ENCODE data around the gene SEC24D. TPM values are rescaled to one million over a fixed set of nuclear protein-coding genes. Genes with fewer than 3 reads are reported as not detected.

Gene SEC24D
- total RNA-seq, 2 experiments from 2014 or later = 25.2 to 26.4 TPM

DNA sequence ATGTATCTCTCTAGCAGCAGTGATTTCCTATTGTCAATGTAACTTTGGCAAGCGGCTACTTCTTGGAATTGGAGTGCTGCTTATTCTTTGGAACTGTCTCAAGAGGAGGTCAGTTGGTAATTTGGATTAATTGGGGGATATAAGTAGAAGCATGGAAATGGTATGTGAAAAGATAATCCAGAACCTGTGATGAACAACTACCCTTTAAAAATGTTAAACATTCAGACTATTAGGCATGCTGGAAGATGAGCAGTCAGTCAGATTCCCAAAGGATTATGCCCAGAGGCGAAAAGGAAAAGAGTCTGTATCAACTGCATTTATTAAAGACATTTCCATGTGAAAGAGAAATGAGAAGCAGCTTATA is 62.5 kb downstream of the SEC24D start:
- ChIA-PET CTCF (interaction anchor here (1.6 to 3.6 kb wide), 4 partner anchors 67 to 116 kb away, joined by 3 to 10 read pairs (median 7); partner anchors contain the start of gene SYNPO2), POLR2A (no interaction called here)
- TF ChIP-seq, protein P1, sequence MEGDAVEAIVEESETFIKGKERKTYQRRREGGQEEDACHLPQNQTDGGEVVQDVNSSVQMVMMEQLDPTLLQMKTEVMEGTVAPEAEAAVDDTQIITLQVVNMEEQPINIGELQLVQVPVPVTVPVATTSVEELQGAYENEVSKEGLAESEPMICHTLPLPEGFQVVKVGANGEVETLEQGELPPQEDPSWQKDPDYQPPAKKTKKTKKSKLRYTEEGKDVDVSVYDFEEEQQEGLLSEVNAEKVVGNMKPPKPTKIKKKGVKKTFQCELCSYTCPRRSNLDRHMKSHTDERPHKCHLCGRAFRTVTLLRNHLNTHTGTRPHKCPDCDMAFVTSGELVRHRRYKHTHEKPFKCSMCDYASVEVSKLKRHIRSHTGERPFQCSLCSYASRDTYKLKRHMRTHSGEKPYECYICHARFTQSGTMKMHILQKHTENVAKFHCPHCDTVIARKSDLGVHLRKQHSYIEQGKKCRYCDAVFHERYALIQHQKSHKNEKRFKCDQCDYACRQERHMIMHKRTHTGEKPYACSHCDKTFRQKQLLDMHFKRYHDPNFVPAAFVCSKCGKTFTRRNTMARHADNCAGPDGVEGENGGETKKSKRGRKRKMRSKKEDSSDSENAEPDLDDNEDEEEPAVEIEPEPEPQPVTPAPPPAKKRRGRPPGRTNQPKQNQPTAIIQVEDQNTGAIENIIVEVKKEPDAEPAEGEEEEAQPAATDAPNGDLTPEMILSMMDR (IDR thresholded peaks at IDR 0.05) = no peak
- Mint-ChIP-seq H3K36me3 (ENCODE audit: low read depth) (peaks cover 3% of the 10 kb centered on the region), H3K27me3 (no peaks in the 10 kb centered on the region), H3K4me1 (ENCODE audit: low read depth) (no peaks in the 10 kb centered on the region), H3K4me3 (no peak overlapping the region), H3K27ac (no peak overlapping the region), H3K9me3 (peaks cover 2% of the 10 kb centered on the region)
- DNase-seq (no peak), ATAC-seq (no peak)
- intact Hi-C loops (cut with micrococcal nuclease) = loop anchor here (2.0 to 10.0 kb wide), 2 partner anchors 117 to 191 kb away; no protein-coding TSS in a partner anchor

DNA sequence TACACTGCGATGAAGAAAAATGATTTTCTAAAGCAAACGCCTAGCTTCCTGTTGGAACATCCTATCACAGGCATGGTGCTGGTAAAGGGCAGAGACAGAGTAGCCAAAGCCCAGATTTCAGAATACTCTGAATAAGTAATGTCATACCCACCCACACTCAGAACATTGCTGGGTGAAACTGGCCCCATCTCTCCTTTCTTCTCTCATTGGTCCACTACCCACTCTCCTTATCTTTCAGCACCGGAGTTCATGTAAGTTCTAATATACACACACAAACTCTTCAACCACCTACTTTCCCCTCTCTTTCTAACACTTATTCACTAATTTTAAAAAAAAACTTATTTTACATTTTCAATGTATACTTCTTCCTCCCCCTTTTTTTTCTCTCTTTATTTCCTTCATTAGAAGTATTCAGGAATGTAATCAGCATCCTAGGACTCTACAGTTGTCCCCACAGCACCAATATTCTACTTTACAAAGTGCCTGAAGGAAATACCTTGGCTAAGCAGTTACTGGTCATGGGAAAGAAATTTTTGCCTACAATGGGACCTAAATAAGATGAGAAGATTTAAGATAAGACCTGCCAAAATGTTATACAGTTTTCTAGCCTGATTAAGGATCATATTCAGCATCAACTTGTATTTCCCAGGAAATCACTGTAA is 63.0 kb downstream of the SEC24D start:
- H3K9me3 Mint-ChIP-seq = peaks cover 2% of the 10 kb centered on the region
- H3K27me3 Mint-ChIP-seq = no peaks in the 10 kb centered on the region
- ATAC-seq (no peak), DNase-seq (no peak)
- no peaks in the 10 kb centered on the region for H3K4me1 Mint-ChIP-seq (ENCODE audit: low read depth)
- no peak overlapping the region for H3K4me3 Mint-ChIP-seq
- H3K27ac Mint-ChIP-seq = no peak overlapping the region
- ChIA-PET CTCF (interaction anchor here (1.4 to 3.6 kb wide), 4 partner anchors 31 to 117 kb away, joined by 5 to 35 read pairs (median 8); partner anchors contain the start of gene SYNPO2), POLR2A (no interaction called here)
- intact Hi-C loops (cut with micrococcal nuclease) = loop anchor here (1.0 to 10.0 kb wide), 3 partner anchors 66 to 192 kb away; no protein-coding TSS in a partner anchor
- peaks cover 4% of the 10 kb centered on the region for H3K36me3 Mint-ChIP-seq (ENCODE audit: low read depth)
- TF ChIP-seq, protein P1 (IDR thresholded peaks at IDR 0.05) = no peak

DNA sequence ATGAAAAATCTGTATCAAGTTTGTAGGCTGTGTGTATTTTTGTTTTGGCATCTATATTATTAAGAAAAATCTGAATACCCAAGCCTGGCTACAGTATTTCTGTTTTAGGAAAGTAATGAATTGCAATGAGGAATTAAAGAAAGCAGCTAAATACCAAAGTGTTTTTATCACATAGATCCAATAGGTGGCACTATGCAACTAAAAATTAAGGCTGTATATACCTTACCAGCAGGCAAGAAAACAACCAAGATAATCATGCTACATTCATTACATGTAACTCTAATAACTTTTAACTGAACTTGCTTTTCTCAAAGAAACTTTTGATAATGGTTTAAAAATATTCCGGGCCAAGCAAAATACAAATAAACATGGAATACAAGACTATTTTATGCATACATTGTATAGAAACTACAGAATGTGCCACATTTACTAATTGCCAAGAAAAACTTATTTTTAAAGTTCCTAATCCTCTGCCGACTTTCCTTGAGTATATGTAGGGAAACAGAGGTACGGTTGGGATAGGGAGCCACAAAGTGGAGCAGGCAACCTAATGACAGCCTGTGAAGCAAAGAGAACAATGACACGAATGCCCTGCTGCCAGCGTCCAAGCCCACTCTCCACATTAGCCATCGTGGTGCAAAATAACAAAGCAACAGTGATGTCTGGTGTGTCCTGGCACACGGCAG is 63.7 kb downstream of the SEC24D start:
- peak; percentile 75 for ATAC-seq
- no peak for DNase-seq
- TF ChIP-seq, protein P1 (IDR thresholded peaks at IDR 0.05) = peak; percentile 63
- CTCF ChIA-PET = interaction anchor here (0.6 to 2.7 kb wide), 23 partner anchors 10 to 355 kb away, joined by 3 to 35 read pairs (median 4); partner anchors contain the start of genes SEC24D and SYNPO2
- H3K27ac Mint-ChIP-seq = no peak overlapping the region
- H3K36me3 Mint-ChIP-seq (ENCODE audit: low read depth) = peaks cover 4% of the 10 kb centered on the region
- H3K27me3 Mint-ChIP-seq = no peaks in the 10 kb centered on the region
- intact Hi-C loops (cut with micrococcal nuclease) = loop anchor here (1.0 to 10.0 kb wide), 3 partner anchors 67 to 193 kb away; no protein-coding TSS in a partner anchor
- H3K4me1 Mint-ChIP-seq (ENCODE audit: low read depth) = no peaks in the 10 kb centered on the region
- no peaks in the 10 kb centered on the region for H3K9me3 Mint-ChIP-seq
- H3K4me3 Mint-ChIP-seq = no peak overlapping the region
- POLR2A ChIA-PET = no interaction called here

DNA sequence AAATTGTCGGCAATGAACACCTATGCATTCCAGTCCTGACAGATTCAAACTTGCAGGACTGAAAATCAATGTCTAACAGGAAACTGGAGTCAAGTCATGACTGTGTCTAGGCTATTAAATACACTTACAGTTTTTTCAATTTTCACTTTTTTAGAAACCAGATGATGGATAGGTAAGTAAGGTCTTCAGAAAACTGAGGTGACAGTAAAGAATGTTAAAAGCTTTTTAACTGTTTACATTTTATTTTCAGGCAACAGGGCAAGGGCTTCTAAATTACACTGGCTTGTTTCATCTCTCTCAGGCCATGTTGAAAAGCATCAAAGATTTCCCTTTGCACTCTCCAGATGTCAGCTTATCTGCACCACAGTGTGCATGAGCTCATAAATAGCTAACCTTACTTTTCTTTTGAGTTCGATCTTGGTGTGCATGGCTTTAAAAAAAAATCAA is 65.2 kb downstream of the SEC24D start:
- Mint-ChIP-seq H3K27ac (no peak overlapping the region), H3K27me3 (no peaks in the 10 kb centered on the region), H3K9me3 (no peaks in the 10 kb centered on the region), H3K4me1 (ENCODE audit: low read depth) (no peaks in the 10 kb centered on the region), H3K4me3 (no peak overlapping the region), H3K36me3 (ENCODE audit: low read depth) (peaks cover 14% of the 10 kb centered on the region)
- no peak for DNase-seq
- ChIA-PET POLR2A (no interaction called here), CTCF (interaction anchor here (0.8 to 2.7 kb wide), 7 partner anchors 14 to 197 kb away, joined by 3 to 35 read pairs (median 6); partner anchors contain the start of gene SYNPO2)
- intact Hi-C loops (cut with micrococcal nuclease) = loop anchor here (10.0 kb wide), 1 partner anchor 194 kb away; no protein-coding TSS in a partner anchor
- TF ChIP-seq, protein P1 (IDR thresholded peaks at IDR 0.05) = no peak
- ATAC-seq = no peak
